Fibroblast of skin of left biceps (primary cell): Measurements from ENCODE around the gene ZCCHC2.

ENCODE experiments used
- DNase-seq, 2 experiments: peaks; one replicate each; pipeline ENCODE4 v3.0.0-alpha.2; 2013; ENCODE audit warnings: low read depth in 2 of 2

ZCCHC2 gene

DNA sequence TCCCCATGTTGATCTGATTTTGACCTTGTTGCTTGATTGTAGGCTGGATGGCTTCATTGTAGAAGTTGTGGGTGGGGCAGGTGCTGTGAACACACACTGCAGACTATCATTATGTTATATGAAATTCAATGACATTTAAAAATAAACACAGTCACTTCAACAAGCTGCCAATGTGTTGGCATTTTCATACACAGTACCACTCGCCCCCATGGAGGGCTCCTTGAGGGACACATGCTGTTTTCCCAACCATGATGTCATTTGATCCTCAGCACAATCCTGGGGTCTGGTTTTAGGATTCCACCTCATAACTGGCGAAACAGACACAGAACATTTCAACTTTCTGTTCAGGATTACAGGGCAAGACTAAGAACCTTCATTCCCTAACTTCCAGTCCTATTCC lies 86.9 kb downstream of the ZCCHC2 start:
- no peak for DNase-seq

GRCh38 chr18:62610351-62610700 lies 87.5 kb downstream of the ZCCHC2 start:
- no peak for DNase-seq

DNA sequence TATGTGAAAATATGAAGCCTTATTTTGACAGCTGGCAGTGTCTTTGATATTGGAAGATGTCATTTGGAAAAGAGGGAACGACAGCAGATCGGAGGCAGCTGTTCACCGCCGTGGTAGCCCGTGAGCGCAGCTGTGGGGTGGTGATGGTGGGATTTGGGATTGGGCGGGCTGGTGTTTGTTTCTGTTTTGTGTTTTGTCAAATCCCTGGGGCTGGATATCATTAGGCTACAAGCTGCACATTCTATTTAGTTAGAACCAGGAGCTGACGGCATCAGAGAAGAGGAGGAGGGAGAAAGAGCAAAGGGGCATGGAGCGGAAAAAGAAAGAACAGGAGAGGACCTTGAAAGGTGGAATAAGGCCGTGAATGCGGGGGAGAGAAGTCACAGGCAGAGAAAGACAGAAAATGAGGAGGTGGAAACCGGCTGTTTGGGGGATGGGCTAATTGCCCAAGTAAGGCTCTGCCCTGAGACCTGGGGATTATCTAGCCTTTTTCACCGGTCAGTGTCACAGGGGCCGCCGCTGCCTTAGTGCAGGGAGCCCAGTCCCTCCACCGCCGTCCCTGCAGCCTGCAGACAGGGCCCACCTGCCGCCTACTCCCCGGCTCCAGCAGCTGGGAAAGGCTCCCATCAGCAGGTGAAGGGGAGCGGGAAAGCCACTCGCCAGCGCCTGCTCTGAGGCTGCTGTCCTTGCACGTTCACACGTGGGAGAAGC lies 88.0 kb downstream of the ZCCHC2 start:
- DNase-seq = no peak

- no peak for DNase-seq
These were observed 88.8 kb downstream of the ZCCHC2 start for GRCh38 chr18:62611453-62612288.

GRCh38 chr18:62612289-62612645 lies 89.4 kb downstream of the ZCCHC2 start:
- no peak for DNase-seq

GRCh38 chr18:62612776-62613175 lies 90.0 kb downstream of the ZCCHC2 start:
- no peak for DNase-seq

- DNase-seq = no peak
These were observed 91.7 kb downstream of the ZCCHC2 start for GRCh38 chr18:62614494-62614893.

DNA sequence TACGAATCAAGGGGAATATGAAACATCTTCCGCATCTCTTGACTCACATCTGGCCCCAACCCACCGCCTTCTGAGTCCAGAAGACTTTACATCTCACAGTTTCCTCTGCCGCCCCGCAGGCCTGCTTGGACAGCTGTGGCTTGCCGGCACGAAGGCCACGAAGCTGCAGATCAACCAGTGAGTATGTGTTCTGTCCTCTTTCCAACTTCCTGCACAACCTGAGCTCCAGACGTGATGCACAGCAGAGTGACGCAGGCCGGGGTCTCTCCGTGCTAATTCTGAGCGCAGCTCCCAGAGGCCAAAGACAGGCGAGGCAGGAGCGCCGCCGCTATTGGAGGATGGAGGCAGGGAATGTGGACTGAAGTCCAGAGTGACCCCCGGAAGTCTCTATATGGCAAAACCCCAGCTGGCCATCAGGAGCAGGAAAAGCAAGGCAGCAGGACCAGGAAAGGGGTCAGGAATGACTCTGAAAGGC lies 93.5 kb downstream of the ZCCHC2 start:
- peak; percentile 26 to 32 for DNase-seq

DNA sequence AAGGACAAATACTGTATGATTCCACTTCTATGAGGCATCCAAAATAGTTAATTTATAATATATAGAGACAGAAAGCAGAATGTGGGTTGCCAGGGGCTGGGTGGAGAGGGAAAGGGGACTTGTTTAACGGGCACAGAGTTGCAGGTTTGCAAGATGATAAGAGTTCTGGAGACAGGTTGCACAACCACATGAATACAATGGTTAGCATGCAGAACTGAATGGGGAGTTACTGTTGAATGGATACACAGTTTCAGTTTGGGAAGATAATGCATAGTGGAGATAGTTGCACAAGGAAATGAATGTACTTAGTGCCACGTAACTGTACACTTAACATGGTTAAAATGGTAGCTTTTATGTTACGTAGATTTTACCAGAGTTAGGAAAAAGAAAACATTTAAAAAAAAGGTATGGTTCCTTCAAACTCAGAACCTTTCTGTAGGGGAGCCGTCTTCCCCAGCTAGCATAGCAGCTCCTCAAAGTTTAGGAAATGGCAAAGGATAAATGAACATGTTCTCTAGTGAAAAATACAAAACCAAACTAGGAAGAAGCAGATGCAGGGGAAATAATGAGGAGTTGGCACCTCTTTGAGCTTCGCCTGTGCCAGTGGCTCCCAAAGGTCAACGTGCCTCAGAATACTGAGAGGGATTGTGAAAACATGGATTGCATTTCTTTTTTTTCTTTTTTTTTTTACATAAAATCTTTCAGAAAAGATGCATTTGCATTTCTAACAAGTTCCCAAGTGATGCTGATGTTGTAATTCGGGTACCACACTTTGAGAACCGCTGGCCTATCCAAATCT lies 95.2 kb downstream of the ZCCHC2 start:
- DNase-seq = no peak

GRCh38 chr18:62618735-62619134 lies 95.9 kb downstream of the ZCCHC2 start:
- no peak for DNase-seq

GRCh38 chr18:62621546-62621945 lies 98.7 kb downstream of the ZCCHC2 start:
- no peak for DNase-seq

- DNase-seq = no peak
These were observed 102.2 kb downstream of the ZCCHC2 start for GRCh38 chr18:62625019-62625418.
